Measurements from ENCODE around the gene PRKCZ. TPM values are rescaled to one million over a fixed set of nuclear protein-coding genes. Genes with fewer than 3 reads are reported as not detected.

The PRKCZ gene
- total and polyA plus RNA-seq, 2 of the 4 experiments (the other 2 are of a cell fraction) = 2.0 to 3.5 TPM

DNA sequence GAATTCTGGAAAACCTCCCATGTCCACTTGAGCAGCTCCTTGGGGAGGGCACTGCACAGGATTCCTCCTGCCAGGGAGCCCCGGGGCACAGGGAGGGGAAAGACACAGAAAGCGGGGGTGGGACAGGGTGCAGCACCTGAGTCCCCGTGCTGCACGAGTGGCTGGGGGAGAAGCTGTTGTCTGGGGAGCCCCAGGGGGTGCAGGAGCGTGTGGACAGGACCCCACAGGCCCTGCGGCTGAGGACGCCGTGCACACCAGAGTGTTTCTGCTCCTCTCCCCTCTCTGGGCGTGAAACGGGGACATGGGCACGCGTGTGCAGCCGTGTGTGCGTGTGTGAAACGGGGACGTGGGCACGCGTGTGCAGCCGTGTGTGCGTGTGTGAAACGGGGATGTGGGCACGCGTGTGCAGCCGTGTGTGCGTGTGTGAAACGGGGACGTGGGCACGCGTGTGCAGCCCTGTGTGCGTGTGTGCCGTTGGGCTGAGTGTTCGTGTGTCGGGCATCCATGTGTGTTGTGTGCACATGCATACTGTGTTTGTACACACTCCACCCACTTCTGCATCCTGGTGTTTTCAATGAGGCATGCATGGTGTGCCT, 122.4 kb downstream of the PRKCZ start:
- Histone ChIP-seq H3K79me1 (ENCODE audit: low read depth in 1 of 2, low read length in 2 of 2) (no peaks in the 10 kb centered on the region), H2BK15ac (ENCODE audit: low read depth, low read length) (no peak overlapping the region), H2BK20ac (ENCODE audit: low read depth, low read length) (no peak overlapping the region), H2BK120ac (ENCODE audit: low read depth, low read length) (no peak overlapping the region), H4K8ac (ENCODE audit: low read depth in 2 of 2, low read length in 2 of 2) (no peak overlapping the region), H3K4me3 (ENCODE audit: insufficient read depth, low read depth, low read length) (no peak overlapping the region), H4K5ac (ENCODE audit: low read depth, low read length) (no peak overlapping the region), H3K36me3 (ENCODE audit: control insufficient read depth, insufficient read depth, low read length) (no peaks in the 10 kb centered on the region), H3K9me1 (ENCODE audit: insufficient read depth, low read length) (no peaks in the 10 kb centered on the region), H3K56ac (ENCODE audit: extremely low read depth, insufficient read depth, low read length) (no peak overlapping the region), H3K4me1 (ENCODE audit: control insufficient read depth, insufficient read depth, low read length) (peaks cover 3% of the 10 kb centered on the region), H3K27ac (ENCODE audit: insufficient read depth, low read length) (no peak overlapping the region), H2BK5ac (ENCODE audit: low read depth, low read length, poor library complexity, severe bottlenecking) (no peak overlapping the region), H4K91ac (ENCODE audit: insufficient read depth, low read depth, low read length) (no peak overlapping the region), H3K18ac (ENCODE audit: low read depth, low read length) (no peak overlapping the region), H3K27me3 (ENCODE audit: control insufficient read depth, insufficient read depth, low read length) (peaks cover 3% of the 10 kb centered on the region; the same call in 1 of the 2 replicates), H3K23ac (ENCODE audit: low read depth, low read length) (no peak overlapping the region), H3K9ac (ENCODE audit: low read depth, low read length) (no peak overlapping the region), H3K4me2 (ENCODE audit: low read depth, low read length) (no peak overlapping the region), H3K4ac (ENCODE audit: low read depth, low read length) (no peak overlapping the region), H2AFZ (replicated peaks; ENCODE audit: low read length, poor library complexity) (no peak overlapping the region), H3K9me3 (ENCODE audit: control insufficient read depth, insufficient read depth, low read length) (no peaks in the 10 kb centered on the region), H2AK5ac (ENCODE audit: low read depth, low read length) (no peak overlapping the region), H2AK9ac (replicated peaks; ENCODE audit: low read depth, low read length, poor library complexity) (no peak overlapping the region), H3K14ac (replicated peaks; ENCODE audit: low read depth, low read length) (no peak overlapping the region), H4K20me1 (ENCODE audit: insufficient read depth, low read length) (no peaks in the 10 kb centered on the region)
- dilution Hi-C loops (cut with HindIII; ENCODE audit: low sequenced_read_pairs, unreplicated experiment) (no loop called here), intact Hi-C loops (cut with micrococcal nuclease) (loop anchor here (5.0 kb wide), 2 partner anchors 80 to 230 kb away; no protein-coding TSS in a partner anchor), in situ Hi-C loops (cut with MboI; ENCODE audit: low sequenced_read_pairs) (no loop called here)
- TF ChIP-seq BHLHE40 (IDR thresholded peaks at IDR 0.05; ENCODE audit: low read depth, low read length) (no peak), MAZ (IDR thresholded peaks at IDR 0.05; ENCODE audit: borderline replicate concordance, low read depth, low read length) (no peak), SMC3 (IDR thresholded peaks at IDR 0.05; ENCODE audit: low read depth, low read length) (no peak), CEBPB (IDR thresholded peaks at IDR 0.05; ENCODE audit: low read depth, low read length) (no peak), MXI1 (IDR thresholded peaks at IDR 0.05; ENCODE audit: borderline replicate concordance, low read depth, low read length) (no peak), RCOR1 (IDR thresholded peaks at IDR 0.05; ENCODE audit: insufficient replicate concordance, low read length) (no peak), NFE2L2 (IDR thresholded peaks at IDR 0.05; ENCODE audit: low read depth, low read length) (no peak)
- 89% methylated on average over 11 of the region's 33 CpGs; no CpG with 5 or more reads in 1 of the 2 experiments for WGBS, 2 experiments (ENCODE audit: extremely low coverage in 2 of 2, insufficient read length in 1 of 2)
- DNase-seq (no peak), ATAC-seq (ENCODE audit: low read depth) (no peak)
- ChIA-PET POLR2A (ENCODE audit: unreplicated experiment) (no interaction called here), CTCF (interaction anchor here (0.6 to 2.5 kb wide), 2 partner anchors 32 to 41 kb away, joined by 3 to 17 read pairs; no protein-coding TSS in a partner anchor)
- BruUV-seq (replicated peaks) = no TSS peak
